HepG2 (cell line): ENCODE measurements around the gene ATP1A1. TPM values are rescaled to one million over a fixed set of nuclear protein-coding genes. Genes with fewer than 3 reads are reported as not detected.

Experiments used
- ATAC-seq: fragments of 200-7000 bp; cut with Tn5 transposase; 3 replicates; pipeline ENCODE4 v1.9.1; 2020; ENCODE audit warnings: mild to moderate bottlenecking, moderate library complexity
- BruUV-seq: library from RNA; stranded (reverse); fragments of 400-500 nt; replicated peaks from 2 replicates; lab custom pipeline; 2021; lab: Mats Ljungman, UMichigan
- CTCF ChIA-PET: fragments of 300-600 bp; formaldehyde crosslinking; extraction: SDS; loops from one replicate; lab custom pipeline; 2021; ENCODE audit warnings: low total read pairs, inconsistent platforms, low intra/inter-chr PET ratio; lab: Yijun Ruan, JAX
- POLR2A ChIA-PET: fragments of 350-600 bp; sonication (Branson Sonifier 250); formaldehyde crosslinking; loops from one replicate; lab custom pipeline; 2020; ENCODE audit warnings: antibody characterized with exemption, inconsistent platforms; lab: Yijun Ruan, JAX
- DNase-seq: peaks from one replicate; pipeline ENCODE4 v3.0.0-alpha.2; 2015; ENCODE audit warnings: low spot score
- FAIRE-seq: peaks from 3 replicates; lab custom pipeline; 2011; peaks lifted over from hg19 to GRCh38; lab: Jason Lieb, UNC
- H2AFZ ChIP-seq: one replicate; pipeline ENCODE4 v1.6.1; 2011; ENCODE audit warnings: low read length, inconsistent platforms
- H3K27ac ChIP-seq: fragments of 300-600 bp; 3 replicates; pipeline ENCODE4 v1.8.0; 2011; ENCODE audit warnings: mixed run types, mild to moderate bottlenecking, mixed read lengths, low read length, inconsistent platforms; ENCODE audit not compliant: insufficient read depth; ENCODE audit errors: extremely low read length
- H3K27me3 ChIP-seq, 2 experiments: fragments of 200-600 bp in 1 of 2; 2 replicates in 1 of 2; 3 replicates in 1 of 2; pipeline versions ENCODE4 v1.6.0 to v1.8.0; 2011; ENCODE audit warnings: low read length in 2 of 2, mild to moderate bottlenecking in 2 of 2, moderate library complexity in 2 of 2, inconsistent platforms in 1 of 2; ENCODE audit not compliant: insufficient read depth in 2 of 2, control insufficient read depth in 1 of 2
- H3K36me3 ChIP-seq, 2 experiments: fragments of 200-600 bp in 1 of 2; replicated peaks in 1 of 2; 2 replicates in 1 of 2; 3 replicates in 1 of 2; pipeline versions ENCODE4 v1.5.1 to v1.8.0; 2011; ENCODE audit warnings: low read length in 2 of 2, inconsistent platforms in 1 of 2; ENCODE audit not compliant: insufficient read depth in 2 of 2, control insufficient read depth in 1 of 2
- H3K4me1 ChIP-seq: 2 replicates; pipeline ENCODE4 v1.5.1; 2012; ENCODE audit warnings: low read length, inconsistent platforms; ENCODE audit not compliant: insufficient read depth
- H3K4me2 ChIP-seq: 2 replicates; pipeline ENCODE4 v1.6.0; 2011; ENCODE audit warnings: low read depth, low read length, inconsistent platforms
- H3K4me3 ChIP-seq, 3 experiments: fragments of 200-600 bp in 1 of 3; sonication (generic), shearing (Covaris generic) in 1 of 3; replicated peaks in 1 of 3; 2 replicates each; pipeline ENCODE4 v1.5.1; 2011 to 2016; ENCODE audit warnings: low read length in 3 of 3, inconsistent platforms in 2 of 3, low read depth in 2 of 3, mild to moderate bottlenecking in 2 of 3, control low read depth in 1 of 3, mixed read lengths in 1 of 3; ENCODE audit not compliant: insufficient read depth in 1 of 3
- H3K79me2 ChIP-seq: one replicate; pipeline ENCODE4 v1.6.1; 2011; ENCODE audit warnings: low read length, inconsistent platforms; ENCODE audit not compliant: insufficient read depth
- H3K9ac ChIP-seq: 2 replicates; pipeline ENCODE4 v1.6.0; 2011; ENCODE audit warnings: mild to moderate bottlenecking, low read depth, low read length, inconsistent platforms; ENCODE audit not compliant: insufficient read depth
- H3K9me3 ChIP-seq: 2 replicates; pipeline ENCODE4 v1.5.1; 2012; ENCODE audit warnings: mild to moderate bottlenecking, low read length
- H4K20me1 ChIP-seq: 2 replicates; pipeline ENCODE4 v1.6.0; 2011; ENCODE audit warnings: inconsistent platforms, mild to moderate bottlenecking, low read length, moderate library complexity; ENCODE audit not compliant: insufficient read depth
- AHDC1 ChIP-seq: sonication (generic); formaldehyde crosslinking; IDR thresholded peaks from 2 replicates; pipeline ENCODE4 v1.5.1; 2020; ENCODE audit warnings: mild to moderate bottlenecking, missing genetic modification reagents, borderline replicate concordance
- HNF4A ChIP-seq: sonication (generic); formaldehyde crosslinking; IDR thresholded peaks from 2 replicates; pipeline ENCODE4 v1.4.0; 2020; ENCODE audit warnings: missing genetic modification reagents
- NFE2L2 ChIP-seq: fragments of 150-350 bp; IDR thresholded peaks from 2 replicates; pipeline ENCODE4 v1.6.1; 2014; ENCODE audit warnings: low read length
- ZMYM2 ChIP-seq: sonication (generic); formaldehyde crosslinking; IDR thresholded peaks from 2 replicates; pipeline ENCODE4 v1.8.0; 2022; ENCODE audit warnings: mild to moderate bottlenecking, missing genetic modification reagents
- ZNF350 ChIP-seq: sonication (generic); formaldehyde crosslinking; IDR thresholded peaks from 2 replicates; pipeline ENCODE4 v1.4.0; 2020; ENCODE audit warnings: mild to moderate bottlenecking, low read depth, missing genetic modification reagents, borderline replicate concordance
- ZNF652 ChIP-seq: IDR thresholded peaks from 2 replicates; pipeline ENCODE4 v1.6.1; 2016; ENCODE audit warnings: low read depth, borderline replicate concordance
- WGBS: methylation state at CpG from one replicate; pipeline ENCODE4 v1.1.6; 2017; ENCODE audit warnings: low lambda C conversion rate; 5-methylcytosine and 5-hydroxymethylcytosine counted together
- in situ Hi-C: cut with HindIII; loops from 2 replicates; pipeline ENCODE4 v1.10.0; 2017; ENCODE audit warnings: low pct_unique_long_range_greater_than_20kb; ENCODE audit not compliant: extremely low pct_ligation_motif_present
- intact Hi-C: fragments of 100-400 bp; cut with micrococcal nuclease; formaldehyde crosslinking; loops from one replicate; pipeline ENCODE4 v1.10.0; 2022; ENCODE audit not compliant: unreplicated experiment
- polyA plus RNA-seq, 8 experiments: library from polyadenylated mRNA; depleted of rRNA in 3 of 8; stranded (reverse) in 7 of 8; unstranded in 1 of 8; fragments of >200 nt; fragmentation: Illumina TruSeq in 4 of 8; extraction: Trizol in 4 of 8; gene quantifications; 2 replicates each; pipeline versions ENCODE4 v1.2.1 to v1.2.3, GENCODE V29; 2011 to 2016; ENCODE audit warnings: low read depth in 4 of 8, missing spikeins in 1 of 8, mixed read lengths in 1 of 8; ENCODE audit not compliant: insufficient read depth in 1 of 8
- total RNA-seq, 5 experiments: library from RNA; depleted of rRNA; stranded (reverse); fragments of >200 nt; fragmentation: Illumina TruSeq; extraction: Trizol; gene quantifications; 2 replicates each; pipeline ENCODE4 v1.2.3, GENCODE V29; 2016; ENCODE audit warnings: low read depth in 1 of 5

The ATP1A1 gene
- total and polyA plus RNA-seq, 2 of the 13 experiments (the other 11 are each of a cell fraction or from before 2014, with no cell fraction given), result 280 to 705 TPM

- TF ChIP-seq AHDC1 (CRISPR knock-in tag), result 0 out of 2 replicates have a peak, but pooled peaks have one; percentile 34
- TF ChIP-seq HNF4A (CRISPR knock-in tag), result peak; percentile 64
- TF ChIP-seq ZNF652 (CRISPR knock-in tag), result 0 out of 2 replicates have a peak, but pooled peaks have one; percentile 16
- TF ChIP-seq, all 625 proteins: peak for 6
These were observed 35.6 kb upstream of the ATP1A1 start (continued) for GRCh38 chr1:116337398-116337797.

- Histone ChIP-seq H3K36me3 (no peaks in the 10 kb centered on the region), H3K79me2 (no peaks in the 10 kb centered on the region), H3K27ac (no peak overlapping the region), H2AFZ (no peak overlapping the region), H3K9ac (no peak overlapping the region), H3K4me2 (no peak overlapping the region), H4K20me1 (no peaks in the 10 kb centered on the region), H3K9me3 (no peaks in the 10 kb centered on the region), H3K27me3 (peaks cover 3 to 4% of the 10 kb centered on the region in 2 experiments; a peak in 1 of 5 replicates), H3K4me3 (no peak overlapping the region), H3K4me1 (peaks cover 48% of the 10 kb centered on the region)
- in situ Hi-C loops (no loop called here), intact Hi-C loops (no loop called here)
- BruUV-seq, result no TSS peak
- 52% methylated on average over 2 of the region's 2 CpGs for WGBS
- FAIRE-seq, result no peak
- CTCF ChIA-PET, result no interaction called here
- no peak for ATAC-seq
- POLR2A ChIA-PET, result no interaction called here
- no peak for DNase-seq
- no peak for TF ChIP-seq ZMYM2 (CRISPR knock-in tag)
- TF ChIP-seq NFE2L2, result 0 out of 2 replicates have a peak, but pooled peaks have one; percentile 38
- TF ChIP-seq ZNF350 (CRISPR knock-in tag), result no peak
These were observed 34.6 kb upstream of the ATP1A1 start for GRCh38 chr1:116338400-116338799.
